22Rv1 (cell line): ENCODE measurements around the gene ZNF766.

ENCODE experiments used
- CTCF ChIP-seq: fragments of 450-650 bp; IDR thresholded peaks from 2 replicates; pipeline ENCODE4 v1.5.1; 2017; ENCODE audit warnings: mild to moderate bottlenecking
- ZFX ChIP-seq: fragments of 450-650 bp; IDR thresholded peaks from 2 replicates; pipeline ENCODE4 v1.6.1; 2017; ENCODE audit warnings: antibody characterized with exemption, borderline replicate concordance

GRCh38 chr19:52227196-52227940 is 42.0 kb upstream of the ZNF766 start:
- TF ChIP-seq CTCF (no peak), ZFX (no peak)
